Epithelial cell of esophagus (primary cell): ENCODE results near the gene DBNL.

Experiments used
- DNase-seq: peaks from one replicate; pipeline ENCODE4 v3.0.0; 2010; ENCODE audit warnings: low read depth
- H3K4me3 ChIP-seq: 2 replicates; pipeline ENCODE4 v1.5.1; 2011; ENCODE audit warnings: mild to moderate bottlenecking, low read length, control low read depth
- TF ChIP-seq, protein P1 (sequence below): IDR thresholded peaks from 2 replicates; pipeline ENCODE4 v1.5.1; 2011; ENCODE audit warnings: low read depth, mild to moderate bottlenecking, low read length, control low read depth, inconsistent platforms; ENCODE audit not compliant: insufficient read depth; ENCODE audit errors: missing control alignments

DBNL gene

DNA sequence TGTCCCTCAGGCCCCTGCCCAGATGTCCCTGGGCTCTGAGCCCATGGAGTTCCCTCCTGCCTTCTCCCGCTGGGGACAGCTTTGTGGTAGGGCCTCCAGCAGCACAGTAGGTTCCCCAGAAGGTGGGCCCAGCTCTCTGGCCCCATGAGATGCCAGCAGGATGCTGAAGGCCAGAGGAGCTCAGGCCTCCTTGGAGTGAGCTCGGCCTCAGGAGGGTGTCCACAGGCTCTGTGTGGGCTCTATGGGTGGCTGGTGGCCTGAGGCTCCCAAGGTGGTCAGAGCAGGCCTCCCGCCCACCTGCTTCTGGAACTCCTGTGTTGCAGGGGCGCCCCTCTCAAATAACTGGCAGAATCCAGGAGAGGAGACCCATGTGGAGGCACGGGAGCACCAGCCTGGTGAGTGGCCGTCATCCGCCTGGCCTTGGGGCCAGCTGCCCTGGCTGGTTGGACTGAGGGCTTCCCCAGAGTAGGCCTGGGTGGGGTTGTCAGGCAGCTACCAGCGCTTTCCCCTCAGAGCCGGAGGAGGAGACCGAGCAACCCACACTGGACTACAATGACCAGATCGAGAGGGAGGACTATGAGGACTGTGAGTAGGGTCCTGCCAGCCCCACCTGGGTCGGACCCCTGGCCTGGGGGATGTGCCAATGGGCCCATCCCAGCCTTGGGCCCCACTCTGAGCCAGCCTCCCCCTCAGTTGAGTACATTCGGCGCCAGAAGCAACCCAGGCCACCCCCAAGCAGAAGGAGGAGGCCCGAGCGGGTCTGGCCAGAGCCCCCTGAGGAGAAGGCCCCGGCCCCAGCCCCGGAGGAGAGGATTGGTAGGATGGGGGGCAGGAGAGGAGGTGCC is 62.8 kb downstream of the DBNL start:
- no peak overlapping the region for H3K4me3 ChIP-seq

DNA sequence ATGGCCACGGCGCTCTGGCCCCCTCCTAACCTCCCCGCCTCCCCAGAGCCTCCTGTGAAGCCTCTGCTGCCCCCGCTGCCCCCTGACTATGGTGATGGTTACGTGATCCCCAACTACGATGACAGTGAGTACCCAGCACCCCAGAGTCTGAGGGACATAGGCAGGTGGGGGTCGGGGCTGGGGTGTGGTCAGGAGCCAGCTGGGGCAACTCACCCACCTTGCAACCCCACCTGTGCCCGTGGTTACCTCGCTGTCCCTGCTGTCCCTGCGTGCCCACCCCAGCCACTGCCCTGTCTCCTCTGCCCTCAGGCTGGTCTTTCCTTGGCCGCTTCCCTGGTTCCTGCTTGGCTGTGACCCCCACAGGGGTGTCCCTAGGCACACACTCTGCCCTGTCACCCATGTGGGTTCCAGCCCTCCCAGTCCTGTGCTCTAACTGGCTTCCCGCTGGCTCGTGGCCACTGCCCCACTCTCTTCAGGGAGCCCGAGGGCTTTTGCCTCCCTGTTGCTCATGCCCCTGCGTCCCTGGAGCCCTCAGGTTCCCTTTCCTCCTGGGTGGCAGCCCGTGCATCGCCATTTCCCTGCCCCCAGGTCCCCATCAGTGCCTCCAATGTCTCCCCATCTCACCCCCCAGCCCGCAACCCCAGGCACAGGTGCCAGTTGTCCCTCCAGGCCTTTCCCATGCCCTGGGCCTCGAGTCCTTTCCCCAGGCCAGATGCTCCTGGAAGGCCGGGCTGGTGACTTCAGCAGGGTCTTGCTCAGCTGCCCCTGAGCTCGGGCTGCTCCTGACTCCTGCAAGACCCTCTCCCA is 63.7 kb downstream of the DBNL start:
- DNase-seq, result no peak
- H3K4me3 ChIP-seq, result no peak overlapping the region
- TF ChIP-seq, protein P1, sequence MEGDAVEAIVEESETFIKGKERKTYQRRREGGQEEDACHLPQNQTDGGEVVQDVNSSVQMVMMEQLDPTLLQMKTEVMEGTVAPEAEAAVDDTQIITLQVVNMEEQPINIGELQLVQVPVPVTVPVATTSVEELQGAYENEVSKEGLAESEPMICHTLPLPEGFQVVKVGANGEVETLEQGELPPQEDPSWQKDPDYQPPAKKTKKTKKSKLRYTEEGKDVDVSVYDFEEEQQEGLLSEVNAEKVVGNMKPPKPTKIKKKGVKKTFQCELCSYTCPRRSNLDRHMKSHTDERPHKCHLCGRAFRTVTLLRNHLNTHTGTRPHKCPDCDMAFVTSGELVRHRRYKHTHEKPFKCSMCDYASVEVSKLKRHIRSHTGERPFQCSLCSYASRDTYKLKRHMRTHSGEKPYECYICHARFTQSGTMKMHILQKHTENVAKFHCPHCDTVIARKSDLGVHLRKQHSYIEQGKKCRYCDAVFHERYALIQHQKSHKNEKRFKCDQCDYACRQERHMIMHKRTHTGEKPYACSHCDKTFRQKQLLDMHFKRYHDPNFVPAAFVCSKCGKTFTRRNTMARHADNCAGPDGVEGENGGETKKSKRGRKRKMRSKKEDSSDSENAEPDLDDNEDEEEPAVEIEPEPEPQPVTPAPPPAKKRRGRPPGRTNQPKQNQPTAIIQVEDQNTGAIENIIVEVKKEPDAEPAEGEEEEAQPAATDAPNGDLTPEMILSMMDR, result no peak

More for the DNA sequence above, 62.8 kb downstream of the DBNL start:
- DNase-seq, result no peak
- TF ChIP-seq, protein P1, result no peak

DNA sequence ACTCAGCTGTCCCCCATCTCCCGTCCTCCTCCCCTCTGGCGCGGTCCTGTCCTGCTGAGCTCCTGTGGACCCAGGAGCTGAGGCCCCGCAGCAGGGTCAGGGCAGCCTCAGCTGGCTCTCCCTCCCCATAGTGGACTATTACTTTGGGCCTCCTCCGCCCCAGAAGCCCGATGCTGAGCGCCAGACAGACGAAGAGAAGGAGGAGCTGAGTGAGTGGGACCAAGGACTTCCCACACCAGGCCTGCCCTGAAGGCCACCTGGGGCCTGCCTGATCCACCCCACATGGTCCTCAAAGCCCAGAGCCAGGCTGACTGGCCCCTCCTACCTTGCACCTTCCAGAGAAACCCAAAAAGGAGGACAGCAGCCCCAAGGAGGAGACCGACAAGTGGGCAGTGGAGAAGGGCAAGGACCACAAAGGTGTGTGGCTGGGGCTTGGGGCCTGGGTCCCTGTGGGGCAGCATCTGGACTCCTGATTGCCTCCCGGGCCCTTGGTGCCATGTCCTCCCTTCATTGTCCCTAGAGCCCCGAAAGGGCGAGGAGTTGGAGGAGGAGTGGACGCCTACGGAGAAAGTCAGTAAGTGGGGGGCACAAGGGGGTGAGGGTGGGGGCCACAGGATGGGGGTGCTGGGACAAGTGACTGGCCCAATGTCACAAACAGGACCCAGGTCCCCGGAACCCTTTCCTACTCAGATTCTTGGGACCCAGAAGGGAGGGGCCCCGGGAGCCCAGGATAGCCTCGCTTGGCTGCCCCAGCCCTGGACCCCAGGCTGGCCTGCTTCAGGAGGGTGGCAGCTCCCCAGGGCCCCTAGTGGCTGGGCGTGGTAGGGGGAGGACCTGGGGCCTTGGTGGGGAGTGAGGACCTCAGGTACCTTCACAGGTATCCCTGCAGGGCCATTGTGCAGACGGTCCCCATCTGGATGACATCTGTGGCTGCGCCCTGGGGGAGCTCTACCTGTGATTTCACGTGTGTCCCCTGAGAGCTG is 64.6 kb downstream of the DBNL start:
- TF ChIP-seq, protein P1, result no peak
- no peak overlapping the region for H3K4me3 ChIP-seq
- DNase-seq, result no peak

GRCh38 chr7:44109991-44110390 is 65.5 kb downstream of the DBNL start:
- TF ChIP-seq, protein P1, result no peak
- DNase-seq, result no peak

DNA sequence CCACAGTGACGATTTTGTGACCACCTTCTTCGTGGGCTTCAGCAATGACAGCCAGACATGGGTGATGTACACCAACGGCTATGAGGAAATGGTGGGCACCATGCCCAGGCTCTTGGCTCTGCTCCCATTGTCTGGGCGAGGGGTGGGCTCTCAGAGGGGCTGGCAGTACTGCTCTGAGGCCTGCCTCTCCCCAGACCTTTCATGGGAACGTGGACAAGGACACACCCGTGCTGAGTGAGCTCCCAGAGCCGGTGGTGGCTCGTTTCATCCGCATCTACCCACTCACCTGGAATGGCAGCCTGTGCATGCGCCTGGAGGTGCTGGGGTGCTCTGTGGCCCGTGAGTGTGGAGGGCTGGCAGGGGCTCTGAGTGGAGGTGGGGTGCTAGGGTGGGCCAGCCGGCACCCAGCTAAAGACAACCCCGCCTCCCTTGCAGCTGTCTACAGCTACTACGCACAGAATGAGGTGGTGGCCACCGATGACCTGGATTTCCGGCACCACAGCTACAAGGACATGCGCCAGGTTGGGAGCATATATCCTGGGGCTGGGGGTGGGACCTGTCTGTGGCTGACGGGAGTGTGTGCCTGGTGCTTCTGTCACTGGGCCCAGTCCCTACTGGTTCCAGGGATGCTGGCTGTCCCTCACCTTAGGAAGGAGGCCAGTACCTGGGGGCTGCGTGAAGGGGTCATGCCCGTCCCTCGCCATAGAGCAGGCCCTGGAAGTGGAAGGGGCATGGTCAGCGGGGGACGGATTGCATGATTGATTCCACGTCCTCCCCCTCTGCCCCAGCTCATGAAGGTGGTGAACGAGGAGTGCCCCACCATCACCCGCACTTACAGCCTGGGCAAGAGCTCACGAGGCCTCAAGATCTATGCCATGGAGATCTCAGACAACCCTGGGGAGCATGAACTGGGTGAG is 66.5 kb downstream of the DBNL start:
- TF ChIP-seq, protein P1, result no peak
- DNase-seq, result no peak
- H3K4me3 ChIP-seq, result no peak overlapping the region

More at GRCh38 chr7:44109991-44110390, 65.5 kb downstream of the DBNL start:
- H3K4me3 ChIP-seq, result no peak overlapping the region
